ENCODE measurements around the gene FLAD1. TPM values are rescaled to one million over a fixed set of nuclear protein-coding genes. Genes with fewer than 3 reads are reported as not detected.

Gene FLAD1
- total RNA-seq, 3 donors from 2014 or later (not counting 1 experiment from before 2014, with no cell fraction given) = 32.1 to 47.6 (median 38.7) TPM

GRCh38 chr1:155002464-155003226, 19.5 kb downstream of the FLAD1 start, which contains the start of gene ZBTB7B:
ZBTB7B (plus strand) TSS chr1:155002802; CDS start chr1:155014661, 11,859 bp downstream.
- H3K36me3 ChIP-seq (ENCODE audit: control insufficient read depth, insufficient read depth, low read length) = no peaks in the 10 kb centered on the region
- no peaks in the 10 kb centered on the region for H3K9me3 ChIP-seq (ENCODE audit: control insufficient read depth, insufficient read depth, low read length)
- H3K4me3 ChIP-seq (ENCODE audit: low read length) = peak within 1 kb of the TSS; percentile 95
- Mint-ChIP-seq H3K4me1 (peaks cover 31 to 69% of the 10 kb centered on the region in 2 donors), H3K9me3 (no peaks in the 10 kb centered on the region), H3K4me3 (peak within 1 kb of the TSS; percentile 95), H3K27ac (peak within 1 kb of the TSS; percentile 89 to 92), H3K27me3 (ENCODE audit: low read depth in 2 of 2) (no peaks in the 10 kb centered on the region), H3K36me3 (no peaks in the 10 kb centered on the region)
- no peak for TF ChIP-seq CTCF (IDR thresholded peaks at IDR 0.05)
- no peaks in the 10 kb centered on the region for H3K27me3 ChIP-seq (ENCODE audit: control insufficient read depth, insufficient read depth, low read length)
- peaks cover 86% of the 10 kb centered on the region for H3K4me1 ChIP-seq (ENCODE audit: control insufficient read depth, insufficient read depth, low read length)
- WGBS (ENCODE audit: insufficient coverage) = under 1% methylated on average over 28 of the region's 35 CpGs
- H3K27ac ChIP-seq (ENCODE audit: low read length) = peak within 1 kb of the TSS; percentile 94
- peak; percentile 19 to 40 (median 28) for ATAC-seq
- peak in 1 of 2 donors; percentile 43 for DNase-seq
- intact Hi-C loops (cut with micrococcal nuclease) = loop anchor here (1.0 to 5.0 kb wide), 4 partner anchors 28 to 445 kb away; partner anchors contain the start of genes CKS1B, EFNA4 and UBE2Q1

- 0% methylated on average over 29 of the region's 37 CpGs for WGBS (ENCODE audit: insufficient coverage)
- intact Hi-C loops (cut with micrococcal nuclease) = loop anchor here (5.0 kb wide), 2 partner anchors 59 to 446 kb away; partner anchors contain the start of genes EFNA4 and UBE2Q1
These were observed 20.2 kb downstream of the FLAD1 start for GRCh38 chr1:155003227-155003765.

GRCh38 chr1:155003766-155004351, 20.7 kb downstream of the FLAD1 start:
- intact Hi-C loops (cut with micrococcal nuclease) = loop anchor here (5.0 kb wide), 2 partner anchors 58 to 447 kb away; partner anchors contain the start of genes EFNA4 and UBE2Q1
- H3K36me3 Mint-ChIP-seq = no peaks in the 10 kb centered on the region

More at GRCh38 chr1:155003227-155003765, 20.2 kb downstream of the FLAD1 start:
- peaks cover 31 to 75% of the 10 kb centered on the region in 2 donors for H3K4me1 Mint-ChIP-seq
- H3K27me3 Mint-ChIP-seq (ENCODE audit: low read depth in 2 of 2) = no peaks in the 10 kb centered on the region
- H3K4me1 ChIP-seq (ENCODE audit: control insufficient read depth, insufficient read depth, low read length) = peaks cover 87% of the 10 kb centered on the region
- peak overlapping the region; percentile 76 for H3K27ac ChIP-seq (ENCODE audit: low read length)
- ATAC-seq (no peak), DNase-seq (peak in 1 of 2 donors; percentile 46)
- peak overlapping the region; percentile 95 for H3K4me3 ChIP-seq (ENCODE audit: low read length)
- peak overlapping the region; percentile 89 to 92 for H3K27ac Mint-ChIP-seq
- H3K9me3 ChIP-seq (ENCODE audit: control insufficient read depth, insufficient read depth, low read length) = no peaks in the 10 kb centered on the region
- H3K4me3 Mint-ChIP-seq = peak overlapping the region; percentile 95
- H3K36me3 Mint-ChIP-seq = no peaks in the 10 kb centered on the region
- no peak for TF ChIP-seq CTCF (IDR thresholded peaks at IDR 0.05)
- no peaks in the 10 kb centered on the region for H3K27me3 ChIP-seq (ENCODE audit: control insufficient read depth, insufficient read depth, low read length)
- H3K36me3 ChIP-seq (ENCODE audit: control insufficient read depth, insufficient read depth, low read length) = no peaks in the 10 kb centered on the region
- H3K9me3 Mint-ChIP-seq = no peaks in the 10 kb centered on the region

More at GRCh38 chr1:155003766-155004351, 20.7 kb downstream of the FLAD1 start:
- no peaks in the 10 kb centered on the region for H3K36me3 ChIP-seq (ENCODE audit: control insufficient read depth, insufficient read depth, low read length)
- DNase-seq (peak in 1 of 2 donors; percentile 30), ATAC-seq (no peak)
- no peak for TF ChIP-seq CTCF (IDR thresholded peaks at IDR 0.05)
- Mint-ChIP-seq H3K4me3 (peak overlapping the region; percentile 95), H3K9me3 (no peaks in the 10 kb centered on the region), H3K27me3 (ENCODE audit: low read depth in 2 of 2) (no peaks in the 10 kb centered on the region), H3K4me1 (peaks cover 29 to 78% of the 10 kb centered on the region in 2 donors), H3K27ac (peak overlapping the region; percentile 89 to 92)
- H3K4me1 ChIP-seq (ENCODE audit: control insufficient read depth, insufficient read depth, low read length) = peaks cover 86% of the 10 kb centered on the region
- H3K9me3 ChIP-seq (ENCODE audit: control insufficient read depth, insufficient read depth, low read length) = no peaks in the 10 kb centered on the region
- H3K4me3 ChIP-seq (ENCODE audit: low read length) = peak overlapping the region; percentile 95
- no peaks in the 10 kb centered on the region for H3K27me3 ChIP-seq (ENCODE audit: control insufficient read depth, insufficient read depth, low read length)
- peak overlapping the region; percentile 76 for H3K27ac ChIP-seq (ENCODE audit: low read length)
- 5% methylated on average over 27 of the region's 34 CpGs for WGBS (ENCODE audit: insufficient coverage)
